Fibroblast of mammary gland (primary cell): ENCODE results near the gene GFRA4.
"Not testable (repeated sequence)": the region's sequence is repeated elsewhere in the genome, so short reads cannot be mapped to it uniquely, and the experiment has no call there.

ENCODE experiments used
- DNase-seq: peaks from one replicate; pipeline ENCODE4 v3.0.0-alpha.2; 2010; ENCODE audit warnings: low read depth
- H3K4me3 ChIP-seq: 2 replicates; pipeline ENCODE4 v1.5.1; 2011; ENCODE audit warnings: low read depth, mild to moderate bottlenecking, low read length, moderate library complexity; ENCODE audit not compliant: control insufficient read depth
- TF ChIP-seq, protein P1 (sequence below): conservative IDR thresholded peaks from 2 replicates; pipeline ENCODE4 v1.5.1; 2011; ENCODE audit warnings: low read depth, low read length, inconsistent platforms; ENCODE audit not compliant: control insufficient read depth, insufficient read depth

The GFRA4 gene

GRCh38 chr20:3627476-3627875 lies 35.7 kb downstream of the GFRA4 start:
- TF ChIP-seq, protein P1, sequence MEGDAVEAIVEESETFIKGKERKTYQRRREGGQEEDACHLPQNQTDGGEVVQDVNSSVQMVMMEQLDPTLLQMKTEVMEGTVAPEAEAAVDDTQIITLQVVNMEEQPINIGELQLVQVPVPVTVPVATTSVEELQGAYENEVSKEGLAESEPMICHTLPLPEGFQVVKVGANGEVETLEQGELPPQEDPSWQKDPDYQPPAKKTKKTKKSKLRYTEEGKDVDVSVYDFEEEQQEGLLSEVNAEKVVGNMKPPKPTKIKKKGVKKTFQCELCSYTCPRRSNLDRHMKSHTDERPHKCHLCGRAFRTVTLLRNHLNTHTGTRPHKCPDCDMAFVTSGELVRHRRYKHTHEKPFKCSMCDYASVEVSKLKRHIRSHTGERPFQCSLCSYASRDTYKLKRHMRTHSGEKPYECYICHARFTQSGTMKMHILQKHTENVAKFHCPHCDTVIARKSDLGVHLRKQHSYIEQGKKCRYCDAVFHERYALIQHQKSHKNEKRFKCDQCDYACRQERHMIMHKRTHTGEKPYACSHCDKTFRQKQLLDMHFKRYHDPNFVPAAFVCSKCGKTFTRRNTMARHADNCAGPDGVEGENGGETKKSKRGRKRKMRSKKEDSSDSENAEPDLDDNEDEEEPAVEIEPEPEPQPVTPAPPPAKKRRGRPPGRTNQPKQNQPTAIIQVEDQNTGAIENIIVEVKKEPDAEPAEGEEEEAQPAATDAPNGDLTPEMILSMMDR = no peak
- no peak overlapping the region for H3K4me3 ChIP-seq
- DNase-seq = no peak

DNA sequence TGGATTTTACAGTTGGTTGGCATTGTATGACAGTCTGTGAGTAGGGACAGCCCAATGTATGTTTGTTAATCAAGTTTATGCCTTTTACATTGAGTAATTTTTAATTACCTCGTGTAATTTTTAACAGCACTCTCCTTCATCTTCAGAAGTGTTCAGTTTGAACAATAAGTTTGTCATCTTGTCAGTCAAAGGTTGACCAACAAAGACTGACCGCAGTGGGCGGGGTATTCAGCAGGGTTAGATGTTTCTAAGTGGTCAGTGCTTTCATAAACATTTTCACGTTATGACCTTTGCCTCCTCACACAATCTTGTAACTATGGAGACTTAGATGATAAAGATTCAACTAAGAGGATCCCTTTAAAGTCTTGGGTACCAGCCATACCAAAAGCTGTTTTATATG lies 40.8 kb downstream of the GFRA4 start:
- TF ChIP-seq, protein P1 = no peak
- no peak for DNase-seq
- no peak overlapping the region for H3K4me3 ChIP-seq

- TF ChIP-seq, protein P1 = no peak
- H3K4me3 ChIP-seq = no peak overlapping the region
- no peak for DNase-seq
Observed at GRCh38 chr20:3621111-3621510, 42.1 kb downstream of the GFRA4 start.

GRCh38 chr20:3616250-3616649 lies 46.9 kb downstream of the GFRA4 start:
- no peak for DNase-seq
- TF ChIP-seq, protein P1 = no peak
- H3K4me3 ChIP-seq = no peak overlapping the region

DNA sequence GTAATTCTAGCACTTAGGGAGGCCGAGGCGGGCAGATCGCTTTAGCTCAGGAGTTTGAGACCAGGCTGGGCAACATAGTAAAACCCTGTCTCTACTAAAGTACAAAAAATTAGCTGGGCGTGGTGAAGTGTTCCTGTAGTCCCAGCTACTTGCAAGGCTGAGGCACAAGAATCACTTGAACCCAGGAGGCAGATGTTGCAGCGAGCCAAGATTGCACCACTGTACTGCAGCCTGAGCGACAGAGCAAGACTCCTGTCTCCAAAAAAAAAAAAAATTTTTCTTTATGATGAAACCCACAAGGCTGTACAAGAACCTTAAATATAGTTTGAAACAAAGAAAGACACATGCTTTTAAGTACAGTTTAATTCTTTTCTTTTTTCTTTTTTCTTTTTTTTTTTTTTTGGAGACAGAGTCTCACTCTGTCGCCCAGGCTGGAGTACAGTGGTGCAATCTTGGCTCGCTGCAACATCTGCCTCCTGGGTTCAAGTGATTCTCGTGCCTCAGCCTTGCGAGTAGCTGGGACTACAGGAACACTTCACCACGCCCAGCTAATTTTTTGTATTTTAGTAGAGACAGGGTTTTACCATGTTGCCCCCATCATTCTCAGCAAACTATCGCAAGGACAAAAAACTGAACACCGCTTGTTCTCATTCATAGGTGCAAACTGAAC lies 47.9 kb downstream of the GFRA4 start:
- not testable (repeated sequence) for H3K4me3 ChIP-seq, DNase-seq

DNA sequence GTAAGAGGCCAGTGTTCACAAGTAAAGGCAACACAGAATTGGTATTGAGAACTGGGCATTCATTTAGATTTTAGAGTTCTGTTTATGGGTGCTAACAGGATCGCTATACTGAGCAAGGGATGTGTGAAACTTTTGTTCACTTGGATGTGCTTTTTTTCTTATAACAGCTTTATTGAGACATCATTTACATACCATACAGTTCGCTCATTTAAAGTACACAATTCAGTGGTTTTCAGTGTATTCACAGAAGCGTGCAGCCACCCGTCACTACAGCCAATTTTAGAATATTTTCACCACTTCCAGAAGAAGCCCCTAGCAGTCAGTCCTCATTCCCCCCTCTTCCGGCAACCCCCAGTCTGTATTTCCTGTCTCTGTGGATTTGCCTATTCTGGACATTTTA lies 48.7 kb downstream of the GFRA4 start:
- H3K4me3 ChIP-seq = no peak overlapping the region
- no peak for DNase-seq
- TF ChIP-seq, protein P1 = no peak

- TF ChIP-seq, protein P1 = no peak
- no peak overlapping the region for H3K4me3 ChIP-seq
- DNase-seq = peak; percentile 19
Observed at GRCh38 chr20:3613821-3614440, 49.3 kb downstream of the GFRA4 start.
